Hair follicle dermal papilla cell (primary cell): ENCODE data around the gene CD302. TPM values are rescaled to one million over a fixed set of nuclear protein-coding genes. Genes with fewer than 3 reads are reported as not detected.

Source experiments
- total RNA-seq: library from RNA; depleted of rRNA; stranded (reverse); fragments of >200 nt; gene quantifications from 2 replicates; pipeline ENCODE4 v1.2.3, GENCODE V29; 2012

CD302 gene, protein sequence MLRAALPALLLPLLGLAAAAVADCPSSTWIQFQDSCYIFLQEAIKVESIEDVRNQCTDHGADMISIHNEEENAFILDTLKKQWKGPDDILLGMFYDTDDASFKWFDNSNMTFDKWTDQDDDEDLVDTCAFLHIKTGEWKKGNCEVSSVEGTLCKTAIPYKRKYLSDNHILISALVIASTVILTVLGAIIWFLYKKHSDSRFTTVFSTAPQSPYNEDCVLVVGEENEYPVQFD
- total RNA-seq = 25.0 and 27.4 TPM in 2 replicates

DNA sequence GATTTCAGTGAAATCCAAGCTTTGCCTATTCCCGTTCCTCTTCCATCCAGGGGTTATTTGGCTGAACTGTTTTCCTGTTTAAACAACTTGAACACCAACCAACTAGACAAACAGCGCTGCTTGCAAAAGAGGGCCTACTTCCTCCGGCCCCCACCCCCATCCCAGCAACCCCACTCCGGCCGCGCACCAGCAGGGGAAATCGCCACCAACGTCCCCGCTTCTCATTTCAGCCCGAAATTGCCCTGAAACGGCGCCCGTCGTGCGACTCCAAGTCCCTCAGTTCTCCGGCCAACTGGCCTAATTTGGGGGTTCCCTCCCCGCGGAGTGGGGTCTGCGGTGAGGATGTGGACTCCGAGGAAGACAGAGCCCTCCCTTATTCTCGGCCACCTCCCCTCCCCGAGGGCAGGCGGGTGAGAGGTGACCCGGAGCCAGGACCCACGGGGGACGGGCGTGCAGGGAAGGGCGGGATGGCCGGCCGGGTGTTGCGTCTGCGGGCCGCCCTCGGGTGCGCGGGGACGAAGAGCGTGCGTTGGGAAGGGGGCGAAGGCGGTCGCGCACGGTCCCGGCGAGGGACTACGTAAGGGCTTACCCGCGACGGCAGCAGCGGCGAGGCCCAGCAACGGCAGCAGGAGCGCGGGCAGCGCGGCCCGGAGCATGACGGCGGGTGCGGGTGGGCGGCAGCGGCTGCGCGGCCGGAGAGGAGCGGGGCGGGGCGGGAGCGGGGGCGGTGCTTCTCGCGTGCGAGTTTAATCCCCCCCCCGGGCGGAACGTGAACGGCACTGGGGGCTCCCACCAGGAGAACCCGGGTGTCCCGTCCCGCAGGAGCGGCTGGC is at the start of gene CD302:
Gene CD302, minus strand, starts transcription at position 666 of the 833 bp plus-strand sequence. Its CDS starts 10 bp downstream, at position 656.

Other genes starting within 250 kb of the CD302 start
- gene BAZ2B, start 181.7 kb downstream of the CD302 start, total RNA-seq = 54.6 and 58.7 TPM in 2 replicates
- gene MARCHF7, start 85.7 kb downstream of the CD302 start, total RNA-seq = 160 and 166 TPM in 2 replicates
- gene LY75, start 106.5 kb upstream of the CD302 start, total RNA-seq = 15.1 and 16.2 TPM in 2 replicates